Suppressor macrophage (primary cell): Measurements from ENCODE around the gene ATP8B2.

ENCODE experiments used
- DNase-seq, 4 experiments: peaks; one replicate each; pipeline ENCODE4 v3.0.0-alpha.2; 2020 to 2022

The ATP8B2 gene

DNA sequence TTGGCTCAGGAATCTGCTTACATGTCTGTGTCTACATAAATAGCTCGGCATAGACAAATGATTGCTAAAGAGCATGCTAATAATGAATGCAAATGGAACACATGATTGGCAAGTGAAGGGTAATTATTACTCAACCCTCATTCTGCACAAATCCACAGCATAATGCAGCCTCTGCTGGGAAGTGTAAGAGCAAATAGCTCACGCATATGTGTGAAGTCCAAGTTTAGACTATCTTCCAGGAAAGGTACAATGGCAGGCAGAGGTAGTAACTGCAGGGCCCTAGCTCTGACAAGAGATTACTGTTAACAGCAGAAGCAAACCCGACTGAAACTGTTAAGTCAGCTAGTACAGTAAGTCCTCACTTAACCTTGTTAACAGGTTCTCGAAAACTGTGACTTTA lies 72.8 kb downstream of the ATP8B2 start:
- peak in 2 of 4 experiments; percentile 37 to 40 for DNase-seq

DNA sequence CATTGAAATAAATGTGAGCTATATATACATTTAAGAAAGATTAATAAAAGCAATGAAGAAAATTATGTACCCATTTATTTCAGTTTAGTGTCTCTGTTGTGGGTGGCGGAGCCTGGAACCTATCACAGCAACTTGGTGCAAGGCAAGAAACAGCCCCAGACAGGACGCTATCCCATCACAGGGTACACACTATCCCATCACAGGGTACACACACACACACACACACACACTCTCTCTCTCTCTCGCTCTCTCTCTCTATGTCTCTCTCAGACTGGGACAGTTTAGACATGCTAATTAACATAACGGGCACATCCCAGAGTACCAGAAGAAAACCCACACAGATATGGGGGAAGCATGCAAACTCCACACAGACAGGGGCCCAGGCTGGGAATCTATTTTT lies 73.4 kb downstream of the ATP8B2 start:
- no peak for DNase-seq

- DNase-seq, result peak; percentile 35 to 79 (median 64)
Observed at GRCh38 chr1:154400381-154400801, 75.1 kb downstream of the ATP8B2 start.
